Neuronal stem cell (in vitro differentiated cells): ENCODE measurements around the gene GALNTL6.

ENCODE experiments used
- DNase-seq: peaks from one replicate; pipeline ENCODE4 v3.0.0-alpha.2; 2013; ENCODE audit warnings: low spot score
- H2AFZ ChIP-seq: one replicate; pipeline ENCODE4 v1.6.1; 2013; ENCODE audit warnings: mild to moderate bottlenecking, low read length, inconsistent platforms
- H2AK5ac ChIP-seq: 2 replicates; pipeline ENCODE4 v1.6.1; 2013; ENCODE audit warnings: low read depth, mild to moderate bottlenecking, inconsistent platforms, low read length, moderate library complexity, mixed read lengths
- H2BK120ac ChIP-seq: 2 replicates; pipeline ENCODE4 v1.6.1; 2013; ENCODE audit warnings: low read depth, mild to moderate bottlenecking, inconsistent platforms, low read length, moderate library complexity, mixed read lengths
- H2BK12ac ChIP-seq: one replicate; pipeline ENCODE4 v1.6.1; 2013; ENCODE audit warnings: low read length, inconsistent platforms
- H2BK15ac ChIP-seq: 2 replicates; pipeline ENCODE4 v1.6.1; 2013; ENCODE audit warnings: mild to moderate bottlenecking, low read length, inconsistent platforms, mixed read lengths
- H2BK5ac ChIP-seq: one replicate; pipeline ENCODE4 v1.6.1; 2013; ENCODE audit warnings: inconsistent platforms, mild to moderate bottlenecking, low read length, moderate library complexity
- H3K14ac ChIP-seq: one replicate; pipeline ENCODE4 v1.6.1; 2013; ENCODE audit warnings: low read length, inconsistent platforms
- H3K18ac ChIP-seq: 2 replicates; pipeline ENCODE4 v1.6.1; 2013; ENCODE audit warnings: low read length, inconsistent platforms
- H3K23ac ChIP-seq: 2 replicates; pipeline ENCODE4 v1.6.1; 2013; ENCODE audit warnings: low read depth, mild to moderate bottlenecking, mixed read lengths, low read length, inconsistent platforms; ENCODE audit not compliant: poor library complexity
- H3K27ac ChIP-seq: replicated peaks from 3 replicates; pipeline ENCODE4 v1.5.1; 2013; ENCODE audit warnings: low read length, inconsistent platforms
- H3K27me3 ChIP-seq, 3 experiments: 2 replicates each; pipeline ENCODE4 v1.6.1; 2013; ENCODE audit warnings: low read length in 3 of 3, mild to moderate bottlenecking in 2 of 3, inconsistent platforms in 1 of 3, low read depth in 1 of 3, mixed read lengths in 1 of 3, moderate library complexity in 1 of 3; ENCODE audit not compliant: control insufficient read depth in 3 of 3, insufficient read depth in 3 of 3
- H3K36me3 ChIP-seq, 2 donors: replicated peaks in 1 of 2; 2 replicates each; pipeline ENCODE4 v1.6.1; 2013; ENCODE audit warnings: low read length in 2 of 2; ENCODE audit not compliant: control insufficient read depth in 2 of 2, insufficient read depth in 2 of 2
- H3K4ac ChIP-seq: 2 replicates; pipeline ENCODE4 v1.6.1; 2013; ENCODE audit warnings: inconsistent platforms, mild to moderate bottlenecking, low read length, moderate library complexity
- H3K4me1 ChIP-seq, 2 donors: 1 replicate in 1 of 2; 2 replicates in 1 of 2; pipeline ENCODE4 v1.6.1; 2013; ENCODE audit warnings: low read length in 2 of 2, low read depth in 1 of 2; ENCODE audit not compliant: control insufficient read depth in 2 of 2, insufficient read depth in 1 of 2
- H3K4me2 ChIP-seq: one replicate; pipeline ENCODE4 v1.6.1; 2013; ENCODE audit warnings: mild to moderate bottlenecking, low read length, inconsistent platforms; ENCODE audit not compliant: insufficient read depth, poor library complexity, severe bottlenecking
- H3K4me3 ChIP-seq, 2 donors: 2 replicates each; pipeline ENCODE4 v1.5.1; 2013; ENCODE audit warnings: low read length in 2 of 2, mild to moderate bottlenecking in 2 of 2, inconsistent platforms in 1 of 2, moderate library complexity in 1 of 2
- H3K79me1 ChIP-seq: one replicate; pipeline ENCODE4 v1.6.1; 2013; ENCODE audit warnings: low read depth, mild to moderate bottlenecking, inconsistent platforms, low read length, moderate library complexity
- H3K9ac ChIP-seq: one replicate; pipeline ENCODE4 v1.6.1; 2013; ENCODE audit warnings: mild to moderate bottlenecking, low read depth, low read length, inconsistent platforms; ENCODE audit not compliant: poor library complexity
- H3K9me3 ChIP-seq, 2 donors: replicated peaks in 1 of 2; 2 replicates each; pipeline versions ENCODE3 to v1.6.1; 2013; ENCODE audit warnings: low read length in 2 of 2, mild to moderate bottlenecking in 2 of 2, inconsistent platforms in 1 of 2, low read depth in 1 of 2, mixed read lengths in 1 of 2, moderate library complexity in 1 of 2; ENCODE audit not compliant: control insufficient read depth in 2 of 2, insufficient read depth in 1 of 2
- H4K8ac ChIP-seq: one replicate; pipeline ENCODE4 v1.6.1; 2013; ENCODE audit warnings: low read depth, mild to moderate bottlenecking, inconsistent platforms, low read length, moderate library complexity
- H4K91ac ChIP-seq: one replicate; pipeline ENCODE4 v1.6.1; 2013; ENCODE audit warnings: low read length, low read depth, mild to moderate bottlenecking, inconsistent platforms; ENCODE audit not compliant: poor library complexity
- WGBS, 2 donors: extraction: QIAGEN DNeasy Blood & Tissue Kit; methylation state at CpG; one replicate each; pipeline ENCODE4 v1.1.7; 2013; ENCODE audit warnings: missing lambda C conversion rate in 2 of 2, mixed read lengths in 1 of 2; ENCODE audit not compliant: insufficient read length in 2 of 2, insufficient replicate concordance in 1 of 2; ENCODE audit errors: extremely low coverage in 2 of 2; 5-methylcytosine and 5-hydroxymethylcytosine counted together

The GALNTL6 gene

DNA sequence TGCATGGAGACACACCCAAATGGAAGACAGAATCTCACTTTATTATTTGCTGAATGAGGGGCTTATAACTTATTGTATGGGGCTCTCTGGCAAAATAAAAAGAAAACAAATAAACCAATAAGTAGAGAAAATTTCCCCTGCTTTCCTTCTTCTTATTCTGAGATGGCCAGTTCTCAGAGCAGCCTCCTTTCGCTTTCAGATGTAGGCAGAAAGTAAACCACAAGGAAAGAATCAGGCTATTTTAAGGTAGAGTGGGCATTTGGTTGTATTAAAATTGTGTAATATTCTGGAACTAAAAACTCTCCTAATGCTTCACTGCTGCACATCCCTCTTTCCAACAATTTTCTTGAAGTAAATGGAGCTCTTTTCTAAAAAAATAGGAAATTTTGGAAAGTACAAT is 241.8 kb downstream of the GALNTL6 start:
- WGBS, 2 donors = no CpG with 5 or more reads among the region's 1 CpG

DNA sequence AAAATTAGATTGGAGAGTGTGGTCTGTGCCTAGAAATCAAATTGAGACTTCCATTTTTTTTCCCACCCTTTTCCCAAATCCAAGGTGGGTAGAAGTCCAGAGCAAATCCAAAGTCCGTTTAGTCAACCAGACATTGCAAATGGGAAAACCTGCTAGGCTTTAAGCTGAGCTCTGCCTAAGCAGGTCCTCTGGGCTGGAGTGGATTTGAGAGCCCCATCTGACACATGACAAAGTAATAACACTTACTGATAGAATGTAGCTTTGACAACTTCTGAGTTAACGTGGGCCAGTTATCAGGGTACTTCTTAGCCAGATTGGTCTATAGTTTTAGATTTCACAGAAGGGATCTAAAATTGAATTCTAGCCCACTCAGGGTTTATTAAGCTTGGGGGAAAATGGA is 242.3 kb downstream of the GALNTL6 start:
- Histone ChIP-seq H2AFZ (no peak overlapping the region), H3K27me3 (no peaks in the 10 kb centered on the region), H4K91ac (no peak overlapping the region), H3K27ac (no peak overlapping the region), H3K4me3 (no peak overlapping the region), H2BK120ac (no peak overlapping the region), H3K9me3 (no peaks in the 10 kb centered on the region), H3K79me1 (no peaks in the 10 kb centered on the region), H3K4me2 (no peak overlapping the region), H2BK12ac (no peak overlapping the region), H2AK5ac (no peak overlapping the region), H3K23ac (no peak overlapping the region), H3K18ac (no peak overlapping the region), H2BK15ac (no peak overlapping the region), H3K14ac (no peak overlapping the region), H2BK5ac (no peak overlapping the region), H4K8ac (no peak overlapping the region), H3K9ac (no peak overlapping the region), H3K4ac (no peak overlapping the region), H3K4me1 (no peaks in the 10 kb centered on the region), H3K36me3 (no peaks in the 10 kb centered on the region)
- no peak for DNase-seq
- no CpG with 5 or more reads among the region's 2 CpGs for WGBS, 2 donors

More for the DNA sequence above, 241.8 kb downstream of the GALNTL6 start:
- H4K8ac ChIP-seq = no peak overlapping the region
- no peaks in the 10 kb centered on the region for H3K4me1 ChIP-seq
- no peak overlapping the region for H2BK15ac ChIP-seq
- no peak overlapping the region for H3K14ac ChIP-seq
- H3K23ac ChIP-seq = no peak overlapping the region
- H2BK5ac ChIP-seq = no peak overlapping the region
- H3K4me2 ChIP-seq = no peak overlapping the region
- no peak overlapping the region for H3K18ac ChIP-seq
- H3K27ac ChIP-seq = no peak overlapping the region
- H3K36me3 ChIP-seq = no peaks in the 10 kb centered on the region
- no peak overlapping the region for H4K91ac ChIP-seq
- no peaks in the 10 kb centered on the region for H3K79me1 ChIP-seq
- no peak overlapping the region for H3K4ac ChIP-seq
- H3K27me3 ChIP-seq = no peaks in the 10 kb centered on the region
- H2BK12ac ChIP-seq = no peak overlapping the region
- no peak overlapping the region for H2AK5ac ChIP-seq
- no peaks in the 10 kb centered on the region for H3K9me3 ChIP-seq
- H3K9ac ChIP-seq = no peak overlapping the region
- no peak for DNase-seq
- H3K4me3 ChIP-seq = no peak overlapping the region
- H2BK120ac ChIP-seq = no peak overlapping the region
- no peak overlapping the region for H2AFZ ChIP-seq

DNA sequence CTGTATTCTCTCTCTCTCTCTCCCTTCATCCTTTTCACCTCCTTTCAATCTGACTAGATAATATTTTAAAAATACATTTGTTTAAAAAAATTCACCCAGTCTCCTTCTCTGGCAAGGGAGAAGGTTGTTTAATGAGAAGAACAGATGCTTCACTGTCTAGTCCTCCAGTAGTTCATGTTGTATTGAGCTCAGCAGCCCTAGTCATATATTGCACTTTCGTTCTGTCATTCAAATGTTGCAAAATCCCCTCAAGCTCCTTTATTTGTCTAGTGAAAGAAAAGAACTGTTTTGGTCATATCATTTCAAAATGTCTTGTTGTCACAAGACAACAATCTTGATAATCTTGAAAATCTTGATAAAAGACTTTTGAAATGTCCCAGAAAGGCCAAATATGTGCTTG is 248.0 kb downstream of the GALNTL6 start:
- H3K4ac ChIP-seq = no peak overlapping the region
- no peak overlapping the region for H4K8ac ChIP-seq
- no peaks in the 10 kb centered on the region for H3K79me1 ChIP-seq
- H3K9ac ChIP-seq = no peak overlapping the region
- no peaks in the 10 kb centered on the region for H3K36me3 ChIP-seq
- H3K9me3 ChIP-seq = no peaks in the 10 kb centered on the region
- no peaks in the 10 kb centered on the region for H3K4me1 ChIP-seq
- H3K14ac ChIP-seq = no peak overlapping the region
- no peak overlapping the region for H3K23ac ChIP-seq
- no peak overlapping the region for H3K4me3 ChIP-seq
- no peaks in the 10 kb centered on the region for H3K27me3 ChIP-seq
- WGBS, 2 donors = no CpG with 5 or more reads among the region's 1 CpG
- H3K18ac ChIP-seq = no peak overlapping the region
- no peak overlapping the region for H2AFZ ChIP-seq
- H2BK5ac ChIP-seq = no peak overlapping the region
- no peak overlapping the region for H3K4me2 ChIP-seq
- no peak for DNase-seq
- no peak overlapping the region for H2BK12ac ChIP-seq
- H4K91ac ChIP-seq = no peak overlapping the region
- no peak overlapping the region for H3K27ac ChIP-seq
- no peak overlapping the region for H2BK15ac ChIP-seq
- H2AK5ac ChIP-seq = no peak overlapping the region
- no peak overlapping the region for H2BK120ac ChIP-seq

DNA sequence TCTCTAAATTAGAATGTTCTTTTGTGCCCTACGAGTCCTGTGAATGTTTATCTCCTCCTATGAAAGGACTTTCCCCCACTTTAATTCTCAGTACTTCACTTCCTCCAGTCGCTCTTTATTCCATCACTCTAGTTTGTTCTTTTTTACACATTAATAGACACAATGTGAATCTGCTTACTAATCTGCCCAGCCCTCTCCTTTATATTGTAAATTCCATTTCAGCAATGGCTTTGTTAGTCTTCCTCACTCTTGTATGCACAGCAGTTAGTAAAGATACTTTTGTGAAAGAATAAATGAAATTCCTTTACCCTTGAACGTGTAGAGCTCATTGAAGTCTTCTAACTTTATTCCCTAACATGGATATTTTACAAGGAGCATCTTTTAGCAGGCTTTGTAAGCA is 255.3 kb downstream of the GALNTL6 start:
- Histone ChIP-seq H3K27me3 (no peaks in the 10 kb centered on the region), H2BK12ac (no peak overlapping the region), H3K36me3 (no peaks in the 10 kb centered on the region), H3K9ac (no peak overlapping the region), H2AFZ (peak overlapping the region; percentile 65), H2AK5ac (no peak overlapping the region), H3K23ac (no peak overlapping the region), H3K14ac (no peak overlapping the region), H3K4ac (no peak overlapping the region), H3K4me2 (no peak overlapping the region), H2BK120ac (no peak overlapping the region), H3K4me1 (no peaks in the 10 kb centered on the region), H3K79me1 (no peaks in the 10 kb centered on the region), H2BK5ac (no peak overlapping the region), H3K4me3 (no peak overlapping the region), H2BK15ac (no peak overlapping the region), H4K91ac (no peak overlapping the region), H3K27ac (no peak overlapping the region), H4K8ac (no peak overlapping the region), H3K18ac (no peak overlapping the region), H3K9me3 (no peaks in the 10 kb centered on the region)
- no peak for DNase-seq
- no CpG with 5 or more reads among the region's 3 CpGs for WGBS, 2 donors
